Endothelial cell of umbilical vein (primary cell): Measurements from ENCODE around the gene RASA2. TPM values are rescaled to one million over a fixed set of nuclear protein-coding genes. Genes with fewer than 3 reads are reported as not detected.

Experiments
- BruUV-seq: library from RNA; stranded (reverse); fragments of 400-500 nt; replicated peaks from 2 replicates; lab custom pipeline; 2021; lab: Mats Ljungman, UMichigan
- CTCF ChIA-PET: fragments of 300-600, 350-600 bp; sonication (Branson Sonifier 250); formaldehyde crosslinking; loops from one replicate; lab custom pipeline; 2021; ENCODE audit warnings: antibody characterized with exemption, inconsistent platforms; lab: Charles Lee
- POLR2A ChIA-PET: fragments of 300-600, 350-600 bp; sonication (Branson Sonifier 250); formaldehyde crosslinking; loops from one replicate; lab custom pipeline; 2021; ENCODE audit warnings: antibody characterized with exemption, inconsistent platforms; lab: Charles Lee
- DNase-seq: peaks from one replicate; pipeline ENCODE4 v3.0.0-alpha.2; 2011; ENCODE audit warnings: low read depth, low spot score
- FAIRE-seq: peaks from 2 replicates; lab custom pipeline; 2011; peaks lifted over from hg19 to GRCh38; lab: Jason Lieb, UNC
- H2AFZ ChIP-seq: 2 replicates; pipeline ENCODE4 v1.6.0; 2012; ENCODE audit warnings: low read depth, low read length, control low read depth, inconsistent platforms
- H3K27ac ChIP-seq: 2 replicates; pipeline ENCODE4 v1.5.1; 2011; ENCODE audit warnings: low read depth, mild to moderate bottlenecking, control low read depth, low read length, moderate library complexity; ENCODE audit not compliant: insufficient read depth
- H3K27me3 ChIP-seq, 2 experiments: 2 replicates each; pipeline versions ENCODE4 v1.6.0 to v1.6.1; 2011; ENCODE audit warnings: low read length in 2 of 2, mixed read lengths in 1 of 2; ENCODE audit not compliant: control insufficient read depth in 2 of 2, insufficient read depth in 2 of 2
- H3K36me3 ChIP-seq, 2 experiments: 2 replicates in 1 of 2; 3 replicates in 1 of 2; pipeline ENCODE4 v1.5.1; 2011; ENCODE audit warnings: low read length in 2 of 2, mild to moderate bottlenecking in 1 of 2, moderate library complexity in 1 of 2; ENCODE audit not compliant: control insufficient read depth in 2 of 2, insufficient read depth in 2 of 2; ENCODE audit errors: extremely low read depth in 1 of 2
- H3K4me1 ChIP-seq: 3 replicates; pipeline ENCODE4 v1.5.1; 2011; ENCODE audit warnings: mild to moderate bottlenecking, low read length; ENCODE audit not compliant: control insufficient read depth, insufficient read depth; ENCODE audit errors: extremely low read depth
- H3K4me2 ChIP-seq: 2 replicates; pipeline ENCODE4 v1.6.1; 2011; ENCODE audit warnings: low read length, control low read depth, mixed read lengths; ENCODE audit not compliant: insufficient read depth
- H3K4me3 ChIP-seq, 3 experiments: fragments of 200-600 bp in 1 of 3; sonication (generic), shearing (Covaris generic) in 1 of 3; replicated peaks in 1 of 3; 2 replicates each; pipeline ENCODE4 v1.5.1; 2011 to 2016; ENCODE audit warnings: control low read depth in 3 of 3, low read length in 3 of 3, mild to moderate bottlenecking in 2 of 3, inconsistent platforms in 1 of 3, low read depth in 1 of 3, moderate library complexity in 1 of 3; ENCODE audit not compliant: insufficient read depth in 1 of 3
- H3K79me2 ChIP-seq: 2 replicates; pipeline ENCODE4 v1.6.0; 2012; ENCODE audit warnings: low read length, inconsistent platforms; ENCODE audit not compliant: control insufficient read depth, insufficient read depth
- H3K9ac ChIP-seq: replicated peaks from 2 replicates; pipeline ENCODE3; 2011; ENCODE audit warnings: low read length, control low read depth; ENCODE audit not compliant: insufficient read depth; ENCODE audit errors: extremely low read depth
- H3K9me1 ChIP-seq: replicated peaks from 3 replicates; pipeline ENCODE4 v1.6.0; 2011; ENCODE audit warnings: mild to moderate bottlenecking, low read length; ENCODE audit not compliant: control insufficient read depth, insufficient read depth; ENCODE audit errors: extremely low read depth
- H3K9me3 ChIP-seq: replicated peaks from 2 replicates; pipeline ENCODE4 v1.5.1; 2012; ENCODE audit warnings: low read length, inconsistent platforms; ENCODE audit not compliant: control insufficient read depth, insufficient read depth
- H4K20me1 ChIP-seq: replicated peaks from 2 replicates; pipeline ENCODE3; 2011; ENCODE audit warnings: mild to moderate bottlenecking, low read length; ENCODE audit not compliant: control insufficient read depth, insufficient read depth; ENCODE audit errors: extremely low read depth
- EZH2 ChIP-seq: IDR thresholded peaks from 2 replicates; pipeline ENCODE4 v1.6.1; 2012; ENCODE audit warnings: borderline replicate concordance, low read depth, mild to moderate bottlenecking, moderate library complexity, low read length, inconsistent platforms; ENCODE audit not compliant: severe bottlenecking
- FOS ChIP-seq: IDR thresholded peaks from 2 replicates; pipeline ENCODE4 v1.6.1; 2011; ENCODE audit warnings: mild to moderate bottlenecking, low read length, moderate library complexity, borderline replicate concordance; ENCODE audit not compliant: insufficient read depth
- GATA2 ChIP-seq: IDR thresholded peaks from 2 replicates; pipeline ENCODE4 v1.7.0; 2011; ENCODE audit warnings: low read depth, mild to moderate bottlenecking, moderate library complexity, mixed read lengths, low read length; ENCODE audit not compliant: insufficient read length, insufficient read depth
- JUN ChIP-seq: IDR thresholded peaks from 2 replicates; pipeline ENCODE4 v1.6.1; 2011; ENCODE audit warnings: borderline replicate concordance, low read depth; ENCODE audit not compliant: insufficient read length, insufficient read depth
- MYC ChIP-seq: IDR thresholded peaks from one replicate; pipeline ENCODE4 v1.6.1; 2011; ENCODE audit warnings: mild to moderate bottlenecking, low read depth, low read length
- POLR2A ChIP-seq: IDR thresholded peaks from 2 replicates; pipeline ENCODE4 v1.6.1; 2012; ENCODE audit warnings: low read depth, mild to moderate bottlenecking, control low read depth, low read length
- POLR2AphosphoS5 ChIP-seq: IDR thresholded peaks from 2 replicates; pipeline ENCODE4 v1.6.1; 2012; ENCODE audit warnings: low read depth, mild to moderate bottlenecking, control low read depth, low read length, moderate library complexity; ENCODE audit not compliant: insufficient read depth
- dilution Hi-C: fragments of 300-500 bp; cut with MboI; formaldehyde crosslinking; loops from one replicate; pipeline ENCODE4 v1.15.0; 2019; ENCODE audit warnings: low sequenced_read_pairs; ENCODE audit not compliant: extremely low pct_ligation_motif_present
- intact Hi-C: fragments of 100-400 bp; cut with micrococcal nuclease; formaldehyde crosslinking; loops from one replicate; pipeline ENCODE4 v1.10.0; 2022
- polyA plus RNA-seq, 4 experiments: library from polyadenylated mRNA; depleted of rRNA in 3 of 4; stranded (reverse) in 3 of 4; unstranded in 1 of 4; fragments of >200 nt; gene quantifications; 2 replicates each; pipeline versions ENCODE4 v1.2.1 to v1.2.3, GENCODE V29; 2011 to 2012; ENCODE audit warnings: missing spikeins in 1 of 4
- total RNA-seq: library from RNA; stranded (reverse); gene quantifications from 2 replicates; pipeline ENCODE4 v1.2.3, GENCODE V29; 2021
- TF ChIP-seq, protein P1 (sequence below), 2 donors: IDR thresholded peaks; 1 replicate in 1 of 2; 2 replicates in 1 of 2; pipeline ENCODE4 v1.5.1; 2011; ENCODE audit warnings: low read length in 2 of 2, mild to moderate bottlenecking in 2 of 2, moderate library complexity in 2 of 2, control low read depth in 1 of 2, inconsistent platforms in 1 of 2, low read depth in 1 of 2; ENCODE audit not compliant: insufficient read depth in 1 of 2; ENCODE audit errors: extremely low read depth in 1 of 2
- TF ChIP-seq, protein P2 (sequence below): IDR thresholded peaks from 2 replicates; pipeline ENCODE4 v1.6.1; 2011; ENCODE audit not compliant: insufficient read depth, insufficient read length

RASA2 gene
- total and polyA plus RNA-seq, 2 donors (not counting 3 experiments of a cell fraction or from before 2014, with no cell fraction given), result 3.1 to 20.2 TPM

DNA sequence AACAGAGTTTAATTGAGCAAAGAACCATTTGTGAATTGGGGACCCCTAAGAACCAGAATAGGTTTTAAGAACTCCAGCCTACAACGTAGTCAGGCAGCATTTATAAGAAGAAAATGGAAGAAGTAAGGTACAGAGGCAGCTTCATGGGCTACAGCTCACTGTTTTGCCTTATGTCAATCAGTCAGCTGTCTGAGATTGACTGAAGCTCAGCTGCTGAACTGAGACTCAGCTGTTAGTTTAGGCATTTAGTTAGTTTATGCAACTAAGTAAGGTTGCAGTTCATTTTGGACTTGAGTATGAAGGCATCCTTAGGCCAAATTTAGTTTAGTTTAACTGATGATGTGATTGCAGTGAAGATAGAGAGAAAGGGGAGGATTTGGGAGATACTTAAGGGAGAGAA lies 34.1 kb upstream of the RASA2 start:
- H3K9ac ChIP-seq, result no peak overlapping the region
- H3K27ac ChIP-seq, result no peak overlapping the region
- no peak for TF ChIP-seq FOS
- TF ChIP-seq GATA2, result no peak
- TF ChIP-seq MYC, result no peak
- TF ChIP-seq, protein P1, sequence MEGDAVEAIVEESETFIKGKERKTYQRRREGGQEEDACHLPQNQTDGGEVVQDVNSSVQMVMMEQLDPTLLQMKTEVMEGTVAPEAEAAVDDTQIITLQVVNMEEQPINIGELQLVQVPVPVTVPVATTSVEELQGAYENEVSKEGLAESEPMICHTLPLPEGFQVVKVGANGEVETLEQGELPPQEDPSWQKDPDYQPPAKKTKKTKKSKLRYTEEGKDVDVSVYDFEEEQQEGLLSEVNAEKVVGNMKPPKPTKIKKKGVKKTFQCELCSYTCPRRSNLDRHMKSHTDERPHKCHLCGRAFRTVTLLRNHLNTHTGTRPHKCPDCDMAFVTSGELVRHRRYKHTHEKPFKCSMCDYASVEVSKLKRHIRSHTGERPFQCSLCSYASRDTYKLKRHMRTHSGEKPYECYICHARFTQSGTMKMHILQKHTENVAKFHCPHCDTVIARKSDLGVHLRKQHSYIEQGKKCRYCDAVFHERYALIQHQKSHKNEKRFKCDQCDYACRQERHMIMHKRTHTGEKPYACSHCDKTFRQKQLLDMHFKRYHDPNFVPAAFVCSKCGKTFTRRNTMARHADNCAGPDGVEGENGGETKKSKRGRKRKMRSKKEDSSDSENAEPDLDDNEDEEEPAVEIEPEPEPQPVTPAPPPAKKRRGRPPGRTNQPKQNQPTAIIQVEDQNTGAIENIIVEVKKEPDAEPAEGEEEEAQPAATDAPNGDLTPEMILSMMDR (IDR thresholded peaks at IDR 0.05; ENCODE audit: extremely low read depth in 1 of 2, insufficient read depth in 1 of 2, low read depth in 1 of 2, low read length in 2 of 2), result no peak
- no peak for TF ChIP-seq JUN
- TF ChIP-seq EZH2, result no peak
- TF ChIP-seq, protein P2, sequence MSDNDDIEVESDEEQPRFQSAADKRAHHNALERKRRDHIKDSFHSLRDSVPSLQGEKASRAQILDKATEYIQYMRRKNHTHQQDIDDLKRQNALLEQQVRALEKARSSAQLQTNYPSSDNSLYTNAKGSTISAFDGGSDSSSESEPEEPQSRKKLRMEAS, result no peak
- TF ChIP-seq POLR2A, result no peak
- TF ChIP-seq POLR2AphosphoS5, result no peak
- H4K20me1 ChIP-seq, result no peaks in the 10 kb centered on the region
- H3K27me3 ChIP-seq, result no peaks in the 10 kb centered on the region
- no peaks in the 10 kb centered on the region for H3K9me1 ChIP-seq
- POLR2A ChIA-PET, result interaction anchor here (0.7 to 1.2 kb wide), 2 partner anchors 141 to 149 kb away, joined by 4 to 7 read pairs; no protein-coding TSS in a partner anchor
- H3K36me3 ChIP-seq, result peaks cover 0 to under 1% of the 10 kb centered on the region in 2 experiments
- H2AFZ ChIP-seq, result no peak overlapping the region
- intact Hi-C loops, result loop anchor here (1.0 to 10.0 kb wide), 5 partner anchors 91 to 448 kb away; partner anchors contain the start of gene PXYLP1
- peaks cover 11% of the 10 kb centered on the region for H3K4me1 ChIP-seq
- DNase-seq (no peak), FAIRE-seq (no peak)
- H3K4me3 ChIP-seq, result no peak overlapping the region
- dilution Hi-C loops, result no loop called here
- BruUV-seq, result no TSS peak
- CTCF ChIA-PET, result interaction anchor here (0.7 to 9.3 kb wide), 23 partner anchors 7 to 827 kb away, joined by 3 to 351 read pairs (median 9); partner anchors contain the start of gene PXYLP1
- H3K4me2 ChIP-seq, result no peak overlapping the region
- no peaks in the 10 kb centered on the region for H3K79me2 ChIP-seq
- no peaks in the 10 kb centered on the region for H3K9me3 ChIP-seq
